Measurements from ENCODE around the gene CAMK1G.

CAMK1G gene

DNA sequence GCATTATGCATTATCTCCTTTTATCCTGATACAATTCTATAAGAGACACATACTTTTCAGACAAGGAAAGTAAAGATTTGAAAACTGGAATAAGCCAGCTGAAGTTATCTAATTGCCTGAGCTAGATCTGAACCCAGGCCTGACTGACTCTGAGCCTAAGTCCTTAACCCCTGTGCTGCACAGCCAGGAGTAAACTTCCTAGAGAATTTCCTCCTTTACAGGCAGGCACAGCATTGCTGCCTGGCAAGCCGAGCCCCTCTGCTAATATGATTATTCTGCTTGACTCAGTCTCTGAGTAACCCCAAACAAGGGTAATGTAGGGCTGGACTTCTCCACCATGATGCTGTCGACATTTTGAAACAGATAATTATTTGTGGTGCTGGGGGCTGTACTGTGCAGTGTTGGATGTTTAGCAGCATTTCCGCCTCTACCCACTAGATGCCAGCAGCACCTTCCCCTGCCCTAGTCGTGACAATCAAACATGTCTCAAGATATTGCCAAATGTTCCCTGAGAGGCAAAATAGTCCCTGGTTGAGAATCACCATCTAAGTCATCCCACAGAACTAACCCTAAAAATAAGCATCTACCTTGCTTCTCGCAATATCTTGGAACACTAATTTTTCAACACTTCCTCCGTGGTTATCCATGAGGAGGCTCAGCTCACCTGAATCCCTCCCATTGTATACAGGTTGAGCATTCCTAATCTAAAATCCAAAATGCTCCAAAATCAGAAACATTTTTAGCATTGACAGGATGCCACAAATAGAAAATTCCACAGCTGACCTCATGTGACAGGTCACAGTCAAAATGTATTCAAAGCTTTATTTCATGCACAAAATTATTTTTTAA lies 18.5 kb downstream of the CAMK1G start:
- peak in 4 of 6 experiments; percentile 5 to 44 (median 24) for DNase-seq

DNA sequence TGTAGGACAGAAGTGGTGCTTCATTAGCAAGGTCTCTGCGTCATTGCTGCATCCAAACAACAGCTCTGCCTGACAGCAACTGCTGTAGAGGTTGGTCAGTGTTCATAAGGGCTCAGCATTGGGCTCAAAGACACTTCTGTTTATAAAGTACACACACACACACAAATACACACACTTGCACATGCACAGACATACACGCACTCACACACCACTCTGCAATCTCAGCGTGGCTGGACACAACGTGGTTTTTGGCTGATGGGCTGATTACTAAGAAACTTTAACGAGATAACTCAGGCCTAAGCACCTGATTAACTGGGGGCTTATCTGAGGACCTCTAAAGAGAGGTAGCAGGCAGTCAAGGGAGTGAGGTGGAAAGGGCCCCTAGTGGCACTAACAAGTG lies 20.4 kb downstream of the CAMK1G start:
- DNase-seq, result no peak

DNA sequence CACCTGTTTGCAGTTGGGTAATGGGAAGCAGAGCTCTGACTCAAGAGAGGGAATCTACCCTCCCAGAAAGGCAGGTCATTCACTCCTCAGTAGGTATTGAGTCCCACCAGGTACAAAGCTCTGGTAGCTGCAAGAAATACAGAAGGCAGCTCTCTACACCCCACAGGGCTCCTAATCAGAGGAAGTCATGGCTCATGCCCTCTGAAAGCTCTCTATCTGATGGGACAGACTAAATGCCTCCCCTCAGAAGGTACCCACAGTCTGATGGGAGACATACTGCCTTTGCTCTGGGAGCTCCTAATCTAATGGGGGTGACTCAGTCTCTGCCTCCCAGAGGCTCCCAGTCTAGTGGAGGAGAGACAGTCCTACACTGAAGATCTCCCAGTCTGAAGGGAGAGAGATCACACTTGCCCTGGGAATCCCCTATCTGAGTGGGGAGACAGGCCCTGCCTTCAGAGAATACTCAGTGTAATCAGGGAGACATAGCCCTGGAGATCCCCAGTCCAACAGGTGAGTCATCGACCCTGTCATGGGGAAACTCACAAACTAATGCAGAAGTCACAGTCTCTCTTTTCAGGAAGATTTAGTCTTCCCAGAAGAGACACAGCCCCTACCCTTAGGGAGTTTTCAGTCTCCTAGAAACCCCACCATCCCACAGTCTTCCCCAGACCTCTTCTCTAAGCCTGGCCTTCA lies 23.7 kb downstream of the CAMK1G start:
- DNase-seq, result no peak

DNA sequence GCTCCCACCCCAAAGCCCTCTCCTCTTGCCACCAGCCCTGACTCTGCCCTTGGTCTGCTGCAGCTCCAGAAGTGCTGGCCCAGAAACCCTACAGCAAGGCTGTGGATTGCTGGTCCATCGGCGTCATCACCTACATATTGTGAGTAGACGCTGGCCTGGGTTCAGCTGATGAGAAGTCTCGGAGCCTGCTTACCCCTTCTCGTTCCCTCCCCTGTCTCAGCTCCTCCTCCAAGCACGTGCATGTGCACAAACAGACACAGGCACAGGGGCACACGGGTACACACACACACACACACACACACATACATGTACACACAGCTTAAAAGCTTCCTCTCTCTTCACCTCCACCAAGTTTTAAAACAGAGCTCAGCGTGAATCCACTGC lies 24.3 kb downstream of the CAMK1G start:
- no peak for DNase-seq

DNA sequence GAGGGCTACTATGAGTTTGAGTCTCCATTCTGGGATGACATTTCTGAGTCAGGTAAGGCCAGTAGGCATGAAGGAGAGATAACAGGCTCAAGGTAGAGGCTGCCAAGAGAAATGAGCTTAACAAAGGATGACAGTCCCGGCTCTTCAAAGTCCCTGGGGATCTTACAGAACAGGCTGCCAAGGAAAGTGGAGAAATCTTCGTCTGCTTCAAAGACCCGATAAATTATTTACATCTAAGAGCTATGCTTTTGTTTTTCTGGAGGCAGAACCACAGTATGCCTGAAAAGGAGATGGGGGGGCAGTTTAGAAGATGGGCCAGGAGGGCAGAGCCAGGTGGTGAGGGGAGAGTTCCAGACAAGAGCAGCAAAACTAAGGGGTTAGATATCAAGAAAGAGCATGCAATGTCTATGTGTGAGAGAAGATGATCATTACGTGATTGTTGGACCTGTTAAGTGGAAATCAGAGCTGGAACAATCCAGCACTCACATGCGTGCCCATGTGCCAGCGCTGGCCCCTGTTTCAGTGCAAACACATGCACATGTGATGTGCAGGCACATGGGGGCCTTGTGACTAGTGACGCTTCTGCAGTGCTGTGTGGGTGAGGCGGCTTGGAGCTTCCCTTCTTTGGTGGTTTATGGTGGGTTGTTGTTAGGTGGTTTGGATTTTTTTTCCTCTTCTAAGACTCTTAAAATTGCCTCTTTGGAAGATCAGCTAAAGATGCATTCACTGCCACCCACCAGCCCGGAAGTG lies 25.7 kb downstream of the CAMK1G start:
- no peak for DNase-seq

DNA sequence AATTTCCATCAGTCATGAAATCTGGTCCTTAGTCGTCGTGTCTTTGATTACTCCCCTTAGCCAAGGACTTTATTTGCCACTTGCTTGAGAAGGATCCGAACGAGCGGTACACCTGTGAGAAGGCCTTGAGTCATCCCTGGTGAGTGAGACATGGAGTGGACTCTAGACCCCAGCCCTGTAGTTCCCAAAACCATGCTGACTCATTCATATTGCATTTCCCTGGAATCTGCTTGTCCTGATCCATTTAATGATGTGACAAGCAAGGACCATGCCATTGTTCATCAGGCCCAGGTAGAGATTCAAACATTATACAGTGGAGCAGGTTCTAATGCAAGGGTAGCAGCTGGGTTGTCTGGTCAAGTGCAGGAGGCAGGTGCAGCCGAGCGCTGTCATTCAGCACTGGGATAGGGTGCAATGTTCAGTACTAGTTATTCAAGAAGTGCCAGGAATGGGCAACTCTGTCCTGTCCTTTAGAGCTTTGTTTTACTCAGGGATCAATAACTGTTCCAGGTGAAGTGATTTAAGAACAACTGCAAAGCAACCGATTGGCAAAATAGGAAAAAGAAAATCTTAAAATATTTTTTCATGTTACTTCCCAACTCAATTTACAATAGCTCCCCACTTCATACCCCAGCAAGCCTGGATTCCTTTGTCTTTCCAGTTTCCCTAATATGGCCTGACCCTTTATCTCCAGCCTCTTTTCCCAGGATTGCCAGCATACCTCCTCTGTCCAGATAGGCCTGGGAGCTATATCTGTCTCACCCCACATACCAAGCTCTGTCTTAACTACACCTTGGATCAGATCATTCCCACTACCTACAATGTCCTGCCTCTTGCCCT lies 26.5 kb downstream of the CAMK1G start:
- no peak for DNase-seq

DNA sequence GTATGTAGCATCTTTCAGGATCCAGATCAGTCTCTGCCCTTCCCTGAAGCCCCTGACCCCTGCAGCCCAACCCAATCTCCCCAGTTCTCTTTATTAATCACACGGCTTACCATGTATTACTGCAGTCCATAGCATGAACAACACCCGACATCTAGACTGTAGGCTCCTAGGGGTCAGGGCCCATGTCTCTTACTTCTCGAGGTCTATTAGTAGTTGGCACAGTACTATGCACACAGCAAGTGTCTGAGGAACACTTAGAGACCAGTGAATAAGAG lies 27.1 kb downstream of the CAMK1G start:
- no peak for DNase-seq

DNA sequence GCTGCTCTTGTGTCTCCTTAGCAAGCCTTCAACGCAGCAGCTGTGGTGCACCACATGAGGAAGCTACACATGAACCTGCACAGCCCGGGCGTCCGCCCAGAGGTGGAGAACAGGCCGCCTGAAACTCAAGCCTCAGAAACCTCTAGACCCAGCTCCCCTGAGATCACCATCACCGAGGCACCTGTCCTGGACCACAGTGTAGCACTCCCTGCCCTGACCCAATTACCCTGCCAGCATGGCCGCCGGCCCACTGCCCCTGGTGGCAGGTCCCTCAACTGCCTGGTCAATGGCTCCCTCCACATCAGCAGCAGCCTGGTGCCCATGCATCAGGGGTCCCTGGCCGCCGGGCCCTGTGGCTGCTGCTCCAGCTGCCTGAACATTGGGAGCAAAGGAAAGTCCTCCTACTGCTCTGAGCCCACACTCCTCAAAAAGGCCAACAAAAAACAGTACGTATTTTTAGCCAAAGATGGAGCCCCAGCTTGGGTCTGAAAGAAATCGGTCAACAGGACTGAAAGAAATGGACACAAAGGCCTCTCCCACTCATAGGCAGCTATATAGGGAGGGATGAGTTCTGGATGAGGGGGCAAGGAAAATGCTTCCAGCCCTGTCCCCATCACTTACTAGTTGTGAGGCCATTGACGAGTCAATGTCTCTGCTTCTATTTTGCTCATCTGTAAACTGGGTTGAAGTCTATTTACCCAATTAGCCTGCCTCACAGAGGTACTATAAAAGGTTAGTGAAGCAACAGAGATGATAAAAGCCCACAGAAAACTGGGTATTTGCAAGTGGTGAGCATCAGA lies 28.5 kb downstream of the CAMK1G start:
- no peak for DNase-seq

DNA sequence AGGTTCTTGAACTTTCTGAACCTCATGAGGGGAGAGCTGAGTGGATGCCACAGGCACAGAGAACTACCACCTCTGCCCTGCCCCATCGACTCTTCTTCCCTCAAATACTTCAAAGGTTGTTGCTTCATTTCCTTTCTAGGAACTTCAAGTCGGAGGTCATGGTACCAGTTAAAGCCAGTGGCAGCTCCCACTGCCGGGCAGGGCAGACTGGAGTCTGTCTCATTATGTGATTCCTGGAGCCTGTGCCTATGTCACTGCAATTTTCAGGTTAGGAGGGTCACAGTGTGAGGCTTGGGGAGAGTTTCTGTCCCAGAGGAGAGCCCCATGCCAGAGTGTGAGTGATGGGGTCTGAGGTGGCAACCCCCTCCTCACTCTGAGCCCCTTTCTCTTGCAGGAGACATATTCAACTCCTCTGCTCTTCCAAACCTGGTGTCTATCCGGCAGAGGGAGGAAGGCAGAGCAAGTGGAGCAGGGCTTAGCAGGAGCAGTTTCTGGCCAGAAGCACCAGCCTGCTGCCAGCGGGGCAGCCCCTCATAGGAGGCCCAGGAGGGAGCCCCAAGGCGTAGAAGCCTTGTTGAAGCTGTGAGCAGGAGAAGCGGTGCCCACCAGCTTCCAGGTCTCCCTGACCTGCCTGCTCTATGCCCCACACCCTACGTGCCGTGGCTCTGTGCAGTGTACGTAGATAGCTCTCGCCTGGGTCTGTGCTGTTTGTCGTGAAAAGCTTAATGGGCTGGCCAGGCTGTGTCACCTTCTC lies 29.3 kb downstream of the CAMK1G start:
- no peak for DNase-seq

DNA sequence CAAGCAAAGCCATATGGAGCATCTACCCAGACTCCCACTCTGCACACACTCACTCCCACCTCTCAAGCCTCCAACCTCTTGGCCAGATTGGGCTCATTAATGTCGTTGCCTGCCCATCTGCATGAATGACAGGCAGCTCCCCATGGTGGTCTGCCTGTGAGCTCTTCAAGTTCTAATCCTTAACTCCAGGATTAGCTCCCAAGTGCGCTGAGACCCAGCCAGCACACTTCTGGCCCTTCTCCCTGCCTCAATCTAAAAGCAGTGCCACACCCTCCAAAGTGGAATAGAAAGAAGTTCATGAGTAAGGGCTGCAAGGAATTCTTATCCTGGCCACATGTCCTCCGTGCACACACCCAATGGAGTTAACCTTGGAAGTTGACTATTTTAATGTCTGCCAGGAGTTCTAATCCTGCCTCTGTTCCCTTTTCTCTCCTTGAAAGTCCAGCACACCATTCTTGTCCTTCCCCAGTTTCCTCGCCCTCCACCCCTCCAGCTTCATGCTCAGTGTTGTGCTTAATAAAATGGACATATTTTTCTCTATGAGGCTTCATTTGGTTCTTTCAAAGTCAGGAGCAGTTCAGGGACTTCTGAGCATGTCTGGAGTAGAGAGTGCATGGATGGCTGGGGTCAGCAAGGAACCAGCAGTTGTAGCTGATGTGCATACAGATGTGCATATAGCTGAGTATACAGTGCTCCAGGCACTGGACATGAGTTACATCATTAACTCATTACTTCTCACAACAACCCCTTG lies 30.1 kb downstream of the CAMK1G start:
- no peak for DNase-seq

DNA sequence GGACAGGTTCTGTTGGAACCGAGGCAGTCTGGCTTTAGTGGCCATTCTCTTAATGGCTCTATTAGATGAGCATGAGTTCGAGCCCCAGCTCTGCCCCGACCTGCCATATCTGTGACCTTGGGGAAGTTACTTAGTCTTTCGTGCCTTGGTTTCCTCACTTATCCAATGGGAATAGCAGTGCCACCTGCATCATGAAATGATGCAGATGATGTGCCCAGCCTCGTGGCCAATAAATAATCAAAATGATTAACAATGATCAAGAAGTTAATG lies 30.6 kb downstream of the CAMK1G start:
- no peak for DNase-seq

DNA sequence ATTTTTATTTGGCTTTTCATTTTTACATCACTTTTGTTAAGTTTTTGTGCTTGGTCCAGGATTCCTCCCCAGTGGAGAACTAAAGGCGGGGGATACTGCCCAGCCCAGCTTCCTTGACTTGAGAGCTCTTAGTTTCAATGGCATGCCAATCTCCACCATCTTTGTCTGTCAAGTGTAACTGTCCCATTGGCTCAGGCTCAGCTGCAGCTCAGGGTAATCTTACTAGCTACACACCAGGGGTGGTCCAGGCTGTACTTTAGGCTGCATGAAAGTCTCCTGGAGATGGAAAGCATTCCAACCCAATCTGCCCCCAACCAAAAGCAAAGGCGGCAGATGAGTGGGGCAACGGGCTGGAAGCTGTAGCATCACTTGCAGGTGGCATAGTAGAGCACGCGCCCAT lies 31.4 kb downstream of the CAMK1G start:
- no peak for DNase-seq

DNA sequence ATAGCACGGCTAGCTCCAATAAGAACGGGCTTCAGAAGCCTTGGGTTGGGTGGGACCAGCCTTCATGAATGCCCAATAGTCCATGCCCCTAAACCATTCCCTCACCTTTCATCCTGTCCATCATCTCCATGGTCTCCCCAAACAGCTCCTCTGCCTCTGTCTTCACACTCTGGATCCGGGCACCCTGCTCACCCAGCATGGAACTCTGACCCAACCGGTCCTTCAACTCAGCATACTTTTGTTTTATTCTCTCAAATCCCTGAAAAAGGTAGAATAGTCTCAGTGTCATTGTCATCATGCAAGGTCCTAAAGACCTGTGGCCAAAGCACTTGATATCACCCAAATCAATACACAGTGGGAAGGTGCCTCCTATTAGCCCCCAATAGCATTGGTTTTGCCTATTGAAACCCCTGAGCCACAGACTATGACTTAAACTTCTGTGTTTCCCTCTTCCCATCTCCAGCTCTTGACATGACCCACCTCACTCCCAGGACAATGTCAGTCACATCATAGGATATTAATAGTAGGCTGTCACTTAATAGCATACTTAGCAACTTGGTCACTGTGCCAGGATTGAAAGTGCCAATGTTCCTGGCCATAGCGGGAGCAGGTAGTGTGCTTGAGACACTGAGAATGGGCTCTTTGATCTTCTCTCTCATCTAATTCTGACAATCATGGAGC lies 33.0 kb downstream of the CAMK1G start:
- DNase-seq, result no peak

DNA sequence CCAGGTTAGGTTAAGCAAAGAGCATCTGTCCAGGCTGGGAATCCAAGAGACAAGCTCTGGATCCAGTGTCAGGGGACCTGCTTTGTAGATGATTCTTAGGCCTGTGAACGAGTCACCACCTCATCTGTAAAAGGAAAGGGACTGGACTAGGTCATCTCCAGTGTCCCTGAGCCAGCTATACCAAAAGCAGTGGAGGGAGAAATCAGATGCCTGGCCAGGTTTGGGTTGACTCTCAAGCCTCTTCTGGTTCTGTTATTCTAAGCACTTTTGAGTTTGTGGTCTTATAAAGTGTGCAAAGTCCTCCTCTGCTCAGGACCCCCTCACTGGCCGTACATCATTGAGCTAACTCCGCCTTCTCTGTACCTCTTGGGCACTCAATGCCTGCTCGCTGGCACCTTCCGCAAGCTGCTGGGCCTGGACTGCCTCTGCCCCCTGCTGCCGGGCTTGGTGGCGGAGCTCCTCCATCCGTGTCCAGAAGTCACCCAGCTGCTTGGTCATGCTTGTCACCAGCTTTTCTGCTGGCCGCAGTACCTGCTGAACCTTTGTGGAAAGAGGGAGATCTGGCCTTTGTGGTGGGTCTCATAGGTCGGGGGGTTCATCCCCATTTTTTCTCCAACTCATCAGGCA lies 33.6 kb downstream of the CAMK1G start:
- no peak for DNase-seq

DNA sequence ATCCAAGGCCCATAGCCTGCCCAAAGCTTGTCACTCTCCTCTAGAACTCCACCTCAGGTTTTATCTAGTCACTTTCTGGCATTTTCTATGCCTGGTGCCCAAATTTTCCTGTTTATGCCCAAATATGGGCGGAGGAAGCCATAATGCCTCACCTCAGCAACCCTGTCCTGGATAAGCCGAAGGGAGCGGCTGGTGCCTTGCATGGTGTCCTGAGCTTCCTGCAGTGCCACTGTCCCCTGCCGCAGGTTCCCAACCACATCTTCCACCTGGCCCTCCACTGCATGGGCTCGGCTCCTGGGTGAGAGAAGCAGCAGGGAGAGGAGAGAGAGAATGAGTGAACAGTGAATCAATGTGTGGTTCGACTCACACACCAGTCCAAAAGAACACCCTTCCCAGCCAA lies 34.2 kb downstream of the CAMK1G start:
- no peak for DNase-seq

DNA sequence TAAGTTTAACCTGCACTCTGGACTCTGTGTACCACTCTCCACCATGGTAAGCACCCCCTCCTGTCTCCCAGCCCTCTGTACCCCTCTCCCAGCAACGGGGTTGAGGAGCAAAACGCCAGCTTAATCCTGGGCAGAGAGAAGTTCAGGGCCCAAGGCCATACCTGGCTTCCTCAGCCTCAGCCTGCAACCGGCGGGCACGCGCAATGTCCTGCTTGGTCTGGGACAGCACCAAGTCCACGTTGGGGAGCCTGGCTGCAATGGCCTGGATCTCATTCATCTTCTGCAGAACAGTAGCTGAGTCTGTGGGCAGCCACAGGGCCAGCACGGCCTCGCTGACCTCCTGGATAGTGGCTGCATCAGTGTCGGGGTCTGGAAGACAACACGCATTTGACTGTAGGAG lies 34.8 kb downstream of the CAMK1G start:
- DNase-seq, result no peak

DNA sequence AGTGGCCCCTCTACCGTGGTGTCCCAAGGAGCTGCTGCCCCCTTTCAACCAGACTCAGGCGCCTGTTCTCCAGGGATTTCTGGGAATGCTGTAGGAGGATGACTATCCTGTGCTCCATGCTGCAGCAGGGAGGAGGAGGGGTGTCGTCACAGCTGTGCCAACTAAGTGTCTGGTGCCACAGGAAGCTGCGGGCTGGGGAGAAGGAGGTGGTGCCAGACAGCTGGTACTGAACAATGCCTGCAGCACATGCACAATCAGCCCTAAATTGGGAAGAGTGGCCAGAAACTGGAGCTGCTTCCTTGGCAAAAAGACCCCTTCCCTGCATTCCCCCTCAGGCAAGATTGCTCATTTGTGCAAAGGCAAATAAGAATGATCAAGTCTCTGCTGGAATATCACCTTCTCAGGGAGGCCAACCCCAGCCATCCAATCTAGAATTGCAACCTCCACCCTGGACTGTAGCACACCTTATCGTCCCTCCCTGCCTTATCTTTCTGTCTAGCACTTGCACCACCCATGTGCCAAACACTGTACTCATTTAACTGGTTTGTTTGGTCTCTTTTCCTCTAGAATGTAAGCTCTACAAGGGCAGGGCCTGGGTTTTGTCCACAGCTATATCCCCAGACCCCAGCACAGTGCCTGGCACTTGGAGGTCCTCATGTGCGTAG lies 35.4 kb downstream of the CAMK1G start:
- no peak for DNase-seq

DNA sequence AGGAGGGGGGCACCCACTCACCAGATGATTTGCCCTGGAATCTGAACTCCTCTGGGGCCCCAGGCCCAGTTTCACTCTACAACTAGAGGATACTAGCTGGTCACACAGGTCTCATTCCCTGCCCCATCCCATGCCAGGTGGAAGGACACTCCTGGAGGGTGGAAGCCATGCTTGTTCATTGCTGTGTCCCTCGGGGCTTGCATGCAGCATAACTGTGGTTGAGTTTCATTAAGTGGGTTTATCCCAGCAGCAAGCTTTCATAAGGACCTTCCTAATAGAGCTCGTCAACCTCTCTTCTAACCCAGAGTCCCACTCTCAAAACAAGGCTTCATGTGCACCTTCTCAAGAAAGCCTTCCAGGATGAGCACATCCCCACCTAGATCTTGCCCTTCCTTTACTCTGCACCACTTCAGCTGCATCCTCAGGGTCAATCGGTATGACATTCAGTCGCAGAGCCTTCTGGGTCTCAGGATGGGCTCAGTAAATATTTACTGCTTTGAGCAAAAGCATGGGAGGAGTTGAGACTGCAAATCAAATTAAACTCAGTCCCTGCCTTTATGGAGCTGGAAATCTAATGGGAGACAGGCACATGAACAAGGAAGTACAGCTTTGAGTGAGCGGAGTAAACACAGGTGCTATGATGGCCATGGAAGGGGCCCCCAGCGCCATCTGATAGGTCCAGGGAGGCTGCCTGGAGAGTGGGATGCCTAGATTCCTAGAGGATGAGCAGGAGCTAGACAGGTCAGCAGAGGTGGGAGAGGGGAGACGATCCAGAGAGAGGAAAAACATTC lies 36.4 kb downstream of the CAMK1G start:
- no peak for DNase-seq

DNA sequence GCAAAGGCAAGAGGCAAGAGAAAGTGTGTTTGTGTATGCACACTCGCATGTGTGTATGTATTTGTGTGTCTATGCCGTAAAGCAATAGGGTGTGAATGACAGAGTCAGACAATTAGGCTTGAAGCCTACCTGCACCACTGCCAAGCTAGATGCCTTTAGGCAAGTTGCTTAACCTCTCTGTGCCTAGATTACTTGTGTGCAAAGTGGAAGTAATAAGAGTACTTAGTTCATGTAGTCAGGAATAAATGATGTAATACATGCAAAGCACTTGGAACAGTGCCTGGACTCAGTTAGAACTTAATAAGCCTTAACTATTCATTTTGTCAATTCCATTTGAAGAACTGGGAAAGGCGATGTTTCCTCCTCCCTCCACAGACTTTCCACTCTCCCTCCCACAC lies 37.0 kb downstream of the CAMK1G start:
- DNase-seq, result no peak

Measured in stimulated activated naive CD4-positive, alpha-beta T cell (primary cell).